ENCODE results near the gene MTMR12.

GRCh38 chr5:32230356-32231099 lies 82.2 kb downstream of the MTMR12 start:
- TF ChIP-seq, protein P1, sequence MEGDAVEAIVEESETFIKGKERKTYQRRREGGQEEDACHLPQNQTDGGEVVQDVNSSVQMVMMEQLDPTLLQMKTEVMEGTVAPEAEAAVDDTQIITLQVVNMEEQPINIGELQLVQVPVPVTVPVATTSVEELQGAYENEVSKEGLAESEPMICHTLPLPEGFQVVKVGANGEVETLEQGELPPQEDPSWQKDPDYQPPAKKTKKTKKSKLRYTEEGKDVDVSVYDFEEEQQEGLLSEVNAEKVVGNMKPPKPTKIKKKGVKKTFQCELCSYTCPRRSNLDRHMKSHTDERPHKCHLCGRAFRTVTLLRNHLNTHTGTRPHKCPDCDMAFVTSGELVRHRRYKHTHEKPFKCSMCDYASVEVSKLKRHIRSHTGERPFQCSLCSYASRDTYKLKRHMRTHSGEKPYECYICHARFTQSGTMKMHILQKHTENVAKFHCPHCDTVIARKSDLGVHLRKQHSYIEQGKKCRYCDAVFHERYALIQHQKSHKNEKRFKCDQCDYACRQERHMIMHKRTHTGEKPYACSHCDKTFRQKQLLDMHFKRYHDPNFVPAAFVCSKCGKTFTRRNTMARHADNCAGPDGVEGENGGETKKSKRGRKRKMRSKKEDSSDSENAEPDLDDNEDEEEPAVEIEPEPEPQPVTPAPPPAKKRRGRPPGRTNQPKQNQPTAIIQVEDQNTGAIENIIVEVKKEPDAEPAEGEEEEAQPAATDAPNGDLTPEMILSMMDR (IDR thresholded peaks at IDR 0.05) = no peak
- no peak for TF ChIP-seq POLR2A (IDR thresholded peaks at IDR 0.05)
